Endothelial cell of umbilical vein (primary cell): ENCODE data around the gene AGRP. TPM values are rescaled to one million over a fixed set of nuclear protein-coding genes. Genes with fewer than 3 reads are reported as not detected.

Source experiments
- BruUV-seq: library from RNA; stranded (reverse); fragments of 400-500 nt; replicated peaks from 2 replicates; lab custom pipeline; 2021; lab: Mats Ljungman, UMichigan
- CTCF ChIA-PET: fragments of 300-600, 350-600 bp; sonication (Branson Sonifier 250); formaldehyde crosslinking; loops from one replicate; lab custom pipeline; 2021; ENCODE audit warnings: antibody characterized with exemption, inconsistent platforms; lab: Charles Lee
- POLR2A ChIA-PET: fragments of 300-600, 350-600 bp; sonication (Branson Sonifier 250); formaldehyde crosslinking; loops from one replicate; lab custom pipeline; 2021; ENCODE audit warnings: antibody characterized with exemption, inconsistent platforms; lab: Charles Lee
- DNase-seq: peaks from one replicate; pipeline ENCODE4 v3.0.0-alpha.2; 2011; ENCODE audit warnings: low read depth, low spot score
- FAIRE-seq: peaks from 2 replicates; lab custom pipeline; 2011; peaks lifted over from hg19 to GRCh38; lab: Jason Lieb, UNC
- H2AFZ ChIP-seq: 2 replicates; pipeline ENCODE4 v1.6.0; 2012; ENCODE audit warnings: low read depth, low read length, control low read depth, inconsistent platforms
- H3K27ac ChIP-seq: 2 replicates; pipeline ENCODE4 v1.5.1; 2011; ENCODE audit warnings: low read depth, mild to moderate bottlenecking, control low read depth, low read length, moderate library complexity; ENCODE audit not compliant: insufficient read depth
- H3K27me3 ChIP-seq, 2 experiments: 2 replicates each; pipeline versions ENCODE4 v1.6.0 to v1.6.1; 2011; ENCODE audit warnings: low read length in 2 of 2, mixed read lengths in 1 of 2; ENCODE audit not compliant: control insufficient read depth in 2 of 2, insufficient read depth in 2 of 2
- H3K36me3 ChIP-seq, 2 experiments: 2 replicates in 1 of 2; 3 replicates in 1 of 2; pipeline ENCODE4 v1.5.1; 2011; ENCODE audit warnings: low read length in 2 of 2, mild to moderate bottlenecking in 1 of 2, moderate library complexity in 1 of 2; ENCODE audit not compliant: control insufficient read depth in 2 of 2, insufficient read depth in 2 of 2; ENCODE audit errors: extremely low read depth in 1 of 2
- H3K4me1 ChIP-seq: 3 replicates; pipeline ENCODE4 v1.5.1; 2011; ENCODE audit warnings: mild to moderate bottlenecking, low read length; ENCODE audit not compliant: control insufficient read depth, insufficient read depth; ENCODE audit errors: extremely low read depth
- H3K4me2 ChIP-seq: 2 replicates; pipeline ENCODE4 v1.6.1; 2011; ENCODE audit warnings: low read length, control low read depth, mixed read lengths; ENCODE audit not compliant: insufficient read depth
- H3K4me3 ChIP-seq, 3 experiments: fragments of 200-600 bp in 1 of 3; sonication (generic), shearing (Covaris generic) in 1 of 3; replicated peaks in 1 of 3; 2 replicates each; pipeline ENCODE4 v1.5.1; 2011 to 2016; ENCODE audit warnings: control low read depth in 3 of 3, low read length in 3 of 3, mild to moderate bottlenecking in 2 of 3, inconsistent platforms in 1 of 3, low read depth in 1 of 3, moderate library complexity in 1 of 3; ENCODE audit not compliant: insufficient read depth in 1 of 3
- H3K79me2 ChIP-seq: 2 replicates; pipeline ENCODE4 v1.6.0; 2012; ENCODE audit warnings: low read length, inconsistent platforms; ENCODE audit not compliant: control insufficient read depth, insufficient read depth
- H3K9ac ChIP-seq: replicated peaks from 2 replicates; pipeline ENCODE3; 2011; ENCODE audit warnings: low read length, control low read depth; ENCODE audit not compliant: insufficient read depth; ENCODE audit errors: extremely low read depth
- H3K9me1 ChIP-seq: replicated peaks from 3 replicates; pipeline ENCODE4 v1.6.0; 2011; ENCODE audit warnings: mild to moderate bottlenecking, low read length; ENCODE audit not compliant: control insufficient read depth, insufficient read depth; ENCODE audit errors: extremely low read depth
- H3K9me3 ChIP-seq: replicated peaks from 2 replicates; pipeline ENCODE4 v1.5.1; 2012; ENCODE audit warnings: low read length, inconsistent platforms; ENCODE audit not compliant: control insufficient read depth, insufficient read depth
- H4K20me1 ChIP-seq: replicated peaks from 2 replicates; pipeline ENCODE3; 2011; ENCODE audit warnings: mild to moderate bottlenecking, low read length; ENCODE audit not compliant: control insufficient read depth, insufficient read depth; ENCODE audit errors: extremely low read depth
- EZH2 ChIP-seq: IDR thresholded peaks from 2 replicates; pipeline ENCODE4 v1.6.1; 2012; ENCODE audit warnings: borderline replicate concordance, low read depth, mild to moderate bottlenecking, moderate library complexity, low read length, inconsistent platforms; ENCODE audit not compliant: severe bottlenecking
- FOS ChIP-seq: IDR thresholded peaks from 2 replicates; pipeline ENCODE4 v1.6.1; 2011; ENCODE audit warnings: mild to moderate bottlenecking, low read length, moderate library complexity, borderline replicate concordance; ENCODE audit not compliant: insufficient read depth
- GATA2 ChIP-seq: IDR thresholded peaks from 2 replicates; pipeline ENCODE4 v1.7.0; 2011; ENCODE audit warnings: low read depth, mild to moderate bottlenecking, moderate library complexity, mixed read lengths, low read length; ENCODE audit not compliant: insufficient read length, insufficient read depth
- JUN ChIP-seq: IDR thresholded peaks from 2 replicates; pipeline ENCODE4 v1.6.1; 2011; ENCODE audit warnings: borderline replicate concordance, low read depth; ENCODE audit not compliant: insufficient read length, insufficient read depth
- MYC ChIP-seq: IDR thresholded peaks from one replicate; pipeline ENCODE4 v1.6.1; 2011; ENCODE audit warnings: mild to moderate bottlenecking, low read depth, low read length
- POLR2A ChIP-seq: IDR thresholded peaks from 2 replicates; pipeline ENCODE4 v1.6.1; 2012; ENCODE audit warnings: low read depth, mild to moderate bottlenecking, control low read depth, low read length
- POLR2AphosphoS5 ChIP-seq: IDR thresholded peaks from 2 replicates; pipeline ENCODE4 v1.6.1; 2012; ENCODE audit warnings: low read depth, mild to moderate bottlenecking, control low read depth, low read length, moderate library complexity; ENCODE audit not compliant: insufficient read depth
- dilution Hi-C: fragments of 300-500 bp; cut with MboI; formaldehyde crosslinking; loops from one replicate; pipeline ENCODE4 v1.15.0; 2019; ENCODE audit warnings: low sequenced_read_pairs; ENCODE audit not compliant: extremely low pct_ligation_motif_present
- intact Hi-C: fragments of 100-400 bp; cut with micrococcal nuclease; formaldehyde crosslinking; loops from one replicate; pipeline ENCODE4 v1.10.0; 2022
- polyA plus RNA-seq, 4 experiments: library from polyadenylated mRNA; depleted of rRNA in 3 of 4; stranded (reverse) in 3 of 4; unstranded in 1 of 4; fragments of >200 nt; gene quantifications; 2 replicates each; pipeline versions ENCODE4 v1.2.1 to v1.2.3, GENCODE V29; 2011 to 2012; ENCODE audit warnings: missing spikeins in 1 of 4
- total RNA-seq: library from RNA; stranded (reverse); gene quantifications from 2 replicates; pipeline ENCODE4 v1.2.3, GENCODE V29; 2021
- TF ChIP-seq, protein P1 (sequence below), 2 donors: IDR thresholded peaks; 1 replicate in 1 of 2; 2 replicates in 1 of 2; pipeline ENCODE4 v1.5.1; 2011; ENCODE audit warnings: low read length in 2 of 2, mild to moderate bottlenecking in 2 of 2, moderate library complexity in 2 of 2, control low read depth in 1 of 2, inconsistent platforms in 1 of 2, low read depth in 1 of 2; ENCODE audit not compliant: insufficient read depth in 1 of 2; ENCODE audit errors: extremely low read depth in 1 of 2
- TF ChIP-seq, protein P2 (sequence below): IDR thresholded peaks from 2 replicates; pipeline ENCODE4 v1.6.1; 2011; ENCODE audit not compliant: insufficient read depth, insufficient read length

AGRP gene
- total and polyA plus RNA-seq, 2 donors (not counting 3 experiments of a cell fraction or from before 2014, with no cell fraction given): not detected

DNA sequence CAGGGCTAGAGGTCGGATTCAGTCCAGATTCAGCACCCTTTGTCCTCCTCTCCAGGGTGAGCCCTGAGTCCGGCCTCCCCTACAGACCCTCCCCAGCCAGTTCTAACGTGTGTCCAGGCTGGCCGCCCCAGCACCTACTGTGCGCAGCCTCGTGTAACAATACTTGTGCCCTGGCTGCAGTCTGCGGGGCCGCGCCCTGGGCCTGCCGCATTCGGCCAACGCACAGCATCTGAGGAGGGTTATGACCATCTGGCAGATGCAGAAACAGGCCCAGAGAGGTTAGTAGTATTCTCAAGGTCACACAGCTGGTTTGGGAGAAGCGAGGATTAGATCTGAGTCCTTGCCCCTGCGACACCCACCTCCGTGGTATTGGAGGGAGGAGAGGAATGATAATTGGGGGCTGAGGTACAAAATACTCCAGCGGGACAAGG lies 46.2 kb upstream of the AGRP start:
- intact Hi-C loops (loop anchor here (1.0 to 10.0 kb wide), 3 partner anchors 8 to 395 kb away; partner anchors contain the start of genes RANBP10 and TSNAXIP1), dilution Hi-C loops (no loop called here)
- peak overlapping the region; percentile 85 for H3K9ac ChIP-seq
- peak overlapping the region; percentile 55 to 85 (median 77) for H3K4me3 ChIP-seq
- peak overlapping the region; percentile 96 for H3K4me2 ChIP-seq
- TF ChIP-seq POLR2AphosphoS5 (no peak), FOS (no peak), EZH2 (no peak), JUN (no peak), GATA2 (no peak), MYC (no peak), POLR2A (no peak)
- TF ChIP-seq, protein P1, sequence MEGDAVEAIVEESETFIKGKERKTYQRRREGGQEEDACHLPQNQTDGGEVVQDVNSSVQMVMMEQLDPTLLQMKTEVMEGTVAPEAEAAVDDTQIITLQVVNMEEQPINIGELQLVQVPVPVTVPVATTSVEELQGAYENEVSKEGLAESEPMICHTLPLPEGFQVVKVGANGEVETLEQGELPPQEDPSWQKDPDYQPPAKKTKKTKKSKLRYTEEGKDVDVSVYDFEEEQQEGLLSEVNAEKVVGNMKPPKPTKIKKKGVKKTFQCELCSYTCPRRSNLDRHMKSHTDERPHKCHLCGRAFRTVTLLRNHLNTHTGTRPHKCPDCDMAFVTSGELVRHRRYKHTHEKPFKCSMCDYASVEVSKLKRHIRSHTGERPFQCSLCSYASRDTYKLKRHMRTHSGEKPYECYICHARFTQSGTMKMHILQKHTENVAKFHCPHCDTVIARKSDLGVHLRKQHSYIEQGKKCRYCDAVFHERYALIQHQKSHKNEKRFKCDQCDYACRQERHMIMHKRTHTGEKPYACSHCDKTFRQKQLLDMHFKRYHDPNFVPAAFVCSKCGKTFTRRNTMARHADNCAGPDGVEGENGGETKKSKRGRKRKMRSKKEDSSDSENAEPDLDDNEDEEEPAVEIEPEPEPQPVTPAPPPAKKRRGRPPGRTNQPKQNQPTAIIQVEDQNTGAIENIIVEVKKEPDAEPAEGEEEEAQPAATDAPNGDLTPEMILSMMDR (IDR thresholded peaks at IDR 0.05; ENCODE audit: extremely low read depth in 1 of 2, insufficient read depth in 1 of 2, low read depth in 1 of 2, low read length in 2 of 2): no peak
- TF ChIP-seq, protein P2, sequence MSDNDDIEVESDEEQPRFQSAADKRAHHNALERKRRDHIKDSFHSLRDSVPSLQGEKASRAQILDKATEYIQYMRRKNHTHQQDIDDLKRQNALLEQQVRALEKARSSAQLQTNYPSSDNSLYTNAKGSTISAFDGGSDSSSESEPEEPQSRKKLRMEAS: no peak
- FAIRE-seq (peak; percentile 38), DNase-seq (no peak)
- ChIA-PET CTCF (interaction anchor here (0.8 to 3.0 kb wide), 10 partner anchors 8 to 305 kb away, joined by 3 to 35 read pairs (median 5); partner anchors contain the start of genes ATP6V0D1 and CARMIL2), POLR2A (interaction anchor here (1.2 kb wide), 1 partner anchor 8 kb away, joined by 6 read pairs; no protein-coding TSS in a partner anchor)
- peaks cover 43% of the 10 kb centered on the region for H3K79me2 ChIP-seq
- no peaks in the 10 kb centered on the region for H3K9me3 ChIP-seq
- H3K27ac ChIP-seq: peak overlapping the region; percentile 76
- TSS peak; percentile 64 for BruUV-seq
- H3K36me3 ChIP-seq: no peaks in the 10 kb centered on the region
- no peaks in the 10 kb centered on the region for H3K27me3 ChIP-seq
- no peaks in the 10 kb centered on the region for H4K20me1 ChIP-seq
- peak overlapping the region; percentile 80 for H2AFZ ChIP-seq
- no peaks in the 10 kb centered on the region for H3K9me1 ChIP-seq
- H3K4me1 ChIP-seq: peaks cover 15% of the 10 kb centered on the region
